ENCODE results near the gene TTC39A. TPM values are rescaled to one million over a fixed set of nuclear protein-coding genes. Genes with fewer than 3 reads are reported as not detected.
A peak's percentile ranks its signal among the peaks of the same experiment; 100 is the strongest.

TTC39A gene
- total and polyA plus RNA-seq, 7 donors, result 0.48 to 12.4 (median 6.0) TPM

DNA sequence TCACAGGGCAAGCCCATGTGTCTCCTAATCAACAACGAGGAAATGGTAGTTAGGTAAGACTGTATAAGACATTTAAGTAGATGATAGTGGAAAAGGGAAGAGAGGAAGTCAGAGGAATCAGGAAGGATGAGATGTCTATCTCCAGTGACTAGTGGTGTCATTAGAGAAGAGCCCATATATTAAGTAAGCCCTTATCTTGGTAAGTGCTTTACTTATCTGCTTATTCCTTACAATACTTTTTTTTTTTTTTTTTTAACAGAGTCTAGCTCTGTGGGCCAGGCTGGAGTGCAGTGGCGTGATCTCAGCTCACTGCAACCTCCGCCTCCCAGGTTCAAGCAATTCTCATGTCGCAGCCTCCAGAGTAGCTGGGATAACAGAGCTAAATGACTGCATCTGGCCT is 64.7 kb downstream of the TTC39A start:
- Histone ChIP-seq H3K36me3 (ENCODE audit: insufficient read depth in 1 of 2, low read depth in 1 of 2) (peaks cover 0 to 8% of the 10 kb centered on the region in 2 donors), H3K9me3 (no peaks in the 10 kb centered on the region), H3K4me3 (no peak overlapping the region), H3K27ac (no peak overlapping the region), H3K4me1 (peaks cover 72% of the 10 kb centered on the region), H3K27me3 (ENCODE audit: insufficient read depth in 3 of 3, low read length in 2 of 3) (no peaks in the 10 kb centered on the region)
- ATAC-seq (no peak), DNase-seq (no peak)
- 83 to 93% (median 87%) methylated on average over 4 of the region's 4 CpGs for WGBS, 3 donors
- intact Hi-C loops (cut with DNase I), result no loop called here
- TF ChIP-seq CTCF (IDR thresholded peaks at IDR 0.05), result no peak

GRCh38 chr1:51264451-51264850 is 65.9 kb downstream of the TTC39A start:
- ATAC-seq, result peak; percentile 39 to 71 (median 63)
- intact Hi-C loops (cut with DNase I), result no loop called here
- Histone ChIP-seq H3K36me3 (ENCODE audit: insufficient read depth in 1 of 2, low read depth in 1 of 2) (no peaks in the 10 kb centered on the region), H3K27ac (peak overlapping the region; percentile 44), H3K4me3 (no peak overlapping the region), H3K9me3 (no peaks in the 10 kb centered on the region), H3K4me1 (peaks cover 83% of the 10 kb centered on the region), H3K27me3 (ENCODE audit: insufficient read depth in 3 of 3, low read length in 2 of 3) (no peaks in the 10 kb centered on the region)
- 3 to 5% (median 3%) methylated on average over 3 of the region's 3 CpGs for WGBS, 3 donors
- DNase-seq, result no peak
- TF ChIP-seq CTCF (IDR thresholded peaks at IDR 0.05), result no peak

GRCh38 chr1:51263147-51263877 is 67.0 kb downstream of the TTC39A start:
- Histone ChIP-seq H3K36me3 (ENCODE audit: insufficient read depth in 1 of 2, low read depth in 1 of 2) (no peaks in the 10 kb centered on the region), H3K4me3 (no peak overlapping the region), H3K27me3 (ENCODE audit: insufficient read depth in 3 of 3, low read length in 2 of 3) (no peaks in the 10 kb centered on the region), H3K9me3 (no peaks in the 10 kb centered on the region), H3K4me1 (peaks cover 89% of the 10 kb centered on the region), H3K27ac (peak overlapping the region; percentile 44)
- intact Hi-C loops (cut with DNase I), result no loop called here
- TF ChIP-seq CTCF (IDR thresholded peaks at IDR 0.05), result no peak
- 88 to 91% (median 89%) methylated on average over 4 of the region's 4 CpGs for WGBS, 3 donors
- no peak for DNase-seq
- no peak for ATAC-seq

DNA sequence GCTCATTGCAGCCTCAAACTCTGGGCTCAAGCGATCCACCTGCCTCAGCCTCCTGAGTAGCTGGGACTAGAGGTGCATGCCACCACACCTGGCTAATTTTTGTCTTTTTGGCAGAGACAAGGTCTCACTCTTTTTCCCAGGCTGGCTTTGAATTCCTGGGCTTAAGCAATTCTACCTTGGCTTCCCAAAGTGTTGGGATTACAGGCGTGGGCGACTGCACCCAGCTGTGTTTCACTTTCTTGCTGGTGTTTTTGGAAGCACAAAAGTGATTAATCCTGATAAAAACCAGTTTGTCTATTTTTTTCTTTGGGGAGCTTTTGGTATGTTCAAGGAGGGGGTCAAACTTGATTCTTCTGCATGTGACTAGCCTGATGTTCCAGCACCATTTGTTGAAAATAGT is 75.0 kb downstream of the TTC39A start:
- WGBS, 3 donors, result 55 to 71% (median 68%) methylated on average over 3 of the region's 3 CpGs
- Histone ChIP-seq H3K36me3 (ENCODE audit: insufficient read depth in 1 of 2, low read depth in 1 of 2) (no peaks in the 10 kb centered on the region), H3K27me3 (ENCODE audit: insufficient read depth in 3 of 3, low read length in 2 of 3) (no peaks in the 10 kb centered on the region), H3K4me3 (no peak overlapping the region), H3K27ac (no peak overlapping the region), H3K4me1 (peaks cover 41% of the 10 kb centered on the region), H3K9me3 (no peaks in the 10 kb centered on the region)
- ATAC-seq, result no peak
- DNase-seq, result no peak
- intact Hi-C loops (cut with DNase I), result no loop called here
- TF ChIP-seq CTCF (IDR thresholded peaks at IDR 0.05), result no peak

DNA sequence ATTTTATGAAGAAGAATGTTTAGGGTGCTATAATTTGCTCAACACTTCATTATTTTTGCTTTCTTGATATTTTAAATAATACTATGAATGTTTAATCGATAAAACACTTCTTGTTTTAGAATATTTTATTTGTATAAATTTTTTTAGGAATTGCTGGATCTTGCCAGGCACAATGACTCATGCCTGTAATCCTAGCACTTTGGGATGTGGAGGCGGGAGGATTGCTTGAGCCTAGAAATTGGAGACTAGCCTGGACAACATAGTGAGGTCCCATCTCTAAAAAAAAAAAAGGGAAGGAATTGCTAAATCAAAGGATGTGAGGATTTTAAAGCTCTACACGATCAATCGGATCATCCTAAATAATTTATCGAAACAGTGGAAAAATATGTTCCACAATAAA is 76.7 kb downstream of the TTC39A start:
- no peak overlapping the region for H3K4me3 ChIP-seq
- no peaks in the 10 kb centered on the region for H3K27me3 ChIP-seq (ENCODE audit: insufficient read depth in 3 of 3, low read length in 2 of 3)
- no peak for DNase-seq
- no peaks in the 10 kb centered on the region for H3K9me3 ChIP-seq
- intact Hi-C loops (cut with DNase I), result no loop called here
- no peak for TF ChIP-seq CTCF (IDR thresholded peaks at IDR 0.05)
- no peaks in the 10 kb centered on the region for H3K36me3 ChIP-seq (ENCODE audit: insufficient read depth in 1 of 2, low read depth in 1 of 2)
- peaks cover 37% of the 10 kb centered on the region for H3K4me1 ChIP-seq
- WGBS, 3 donors, result 82 to 88% (median 87%) methylated on average over 5 of the region's 5 CpGs
- H3K27ac ChIP-seq, result no peak overlapping the region
- ATAC-seq, result peak in 1 of 4 donors; percentile 44
